Stimulated activated naive CD8-positive, alpha-beta T cell treated with anti-CD3 and anti-CD28 coated beads, Interleukin-15, Interleukin-2, amounts not matched to agents 100 U/mL and 50 U/mL, for 24 hours (primary cell): ENCODE measurements around the gene CTRB1.
A peak's percentile ranks its signal among the peaks of the same experiment; 100 is the strongest.
"Not testable (repeated sequence)": the region's sequence is repeated elsewhere in the genome, so short reads cannot be mapped to it uniquely, and the experiment has no call there.

Experiments
- ATAC-seq: fragments of 150-1000 bp; cut with Tn5 transposase; one replicate; pipeline ENCODE4 v1.10.0; 2021
- DNase-seq: peaks from one replicate; pipeline ENCODE4 v3.0.0; 2021

Gene CTRB1

GRCh38 chr16:75226550-75227360 is 8.0 kb downstream of the CTRB1 start:
- DNase-seq: no peak
- ATAC-seq: no peak

- ATAC-seq: no peak
- DNase-seq: no peak
Measured at GRCh38 chr16:75227361-75228142, 8.8 kb downstream of the CTRB1 start.

GRCh38 chr16:75228143-75228976 is 9.6 kb downstream of the CTRB1 start:
- no peak for ATAC-seq
- no peak for DNase-seq

GRCh38 chr16:75229172-75230031 is 10.6 kb downstream of the CTRB1 start:
- ATAC-seq (no peak), DNase-seq (no peak)

GRCh38 chr16:75230471-75231110 is 11.8 kb downstream of the CTRB1 start:
- no peak for ATAC-seq
- no peak for DNase-seq

GRCh38 chr16:75231570-75231969 is 12.8 kb downstream of the CTRB1 start:
- ATAC-seq (no peak), DNase-seq (no peak)

- no peak for ATAC-seq
- no peak for DNase-seq
Measured at GRCh38 chr16:75233611-75233938, 14.8 kb downstream of the CTRB1 start.

GRCh38 chr16:75234856-75235696 is 16.3 kb downstream of the CTRB1 start:
- no peak for ATAC-seq
- no peak for DNase-seq

GRCh38 chr16:75235721-75236193 is 17.0 kb downstream of the CTRB1 start:
- ATAC-seq: no peak

GRCh38 chr16:75236232-75236631 is 17.4 kb downstream of the CTRB1 start:
- DNase-seq (peak; percentile 42), ATAC-seq (peak; percentile 62)

More at GRCh38 chr16:75235721-75236193, 17.0 kb downstream of the CTRB1 start:
- no peak for DNase-seq

GRCh38 chr16:75236736-75237397 is 18.1 kb downstream of the CTRB1 start:
- ATAC-seq (no peak), DNase-seq (no peak)

GRCh38 chr16:75237398-75238131 is 18.8 kb downstream of the CTRB1 start:
- ATAC-seq (no peak), DNase-seq (no peak)

GRCh38 chr16:75238132-75238852 is 19.5 kb downstream of the CTRB1 start:
- DNase-seq (no peak), ATAC-seq (no peak)

- ATAC-seq (no peak), DNase-seq (no peak)
Measured at GRCh38 chr16:75238853-75239541, 20.2 kb downstream of the CTRB1 start.

GRCh38 chr16:75239542-75240122 is 20.8 kb downstream of the CTRB1 start:
- DNase-seq (no peak), ATAC-seq (no peak)

GRCh38 chr16:75240633-75241032 is 21.8 kb downstream of the CTRB1 start:
- not testable (repeated sequence) for DNase-seq, ATAC-seq

GRCh38 chr16:75241412-75241811 is 22.6 kb downstream of the CTRB1 start:
- DNase-seq: no peak
- no peak for ATAC-seq
